ENCODE data around the gene CYTH1. TPM values are rescaled to one million over a fixed set of nuclear protein-coding genes. Genes with fewer than 3 reads are reported as not detected.
A peak's percentile ranks its signal among the peaks of the same experiment; 100 is the strongest.
"Not testable (repeated sequence)": the region's sequence is repeated elsewhere in the genome, so short reads cannot be mapped to it uniquely, and the experiment has no call there.

Gene CYTH1
- total RNA-seq, 4 donors from 2014 or later, result 42.1 to 86.7 (median 67.5) TPM

DNA sequence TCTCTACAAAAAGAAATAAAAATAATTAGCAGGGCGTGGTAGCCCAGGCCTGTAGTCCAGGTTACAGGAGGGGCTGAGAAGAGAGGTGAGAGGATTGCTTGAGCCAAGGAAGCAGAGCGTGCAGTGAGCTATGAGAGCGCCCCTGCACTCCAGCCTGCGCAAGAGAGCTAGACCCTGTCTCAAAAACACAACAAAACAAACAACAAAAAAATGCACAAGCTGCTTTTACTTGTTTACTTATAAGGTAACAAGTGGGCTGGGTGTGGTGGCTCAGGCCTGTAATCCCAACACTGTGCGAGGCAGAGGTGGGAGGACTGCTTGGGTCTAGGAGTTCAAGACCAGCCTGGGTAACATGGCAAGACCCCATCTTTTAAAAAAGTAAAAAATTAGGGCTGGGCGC lies 1.7 kb downstream of the CYTH1 start:
- Histone ChIP-seq H3K27me3 (no peaks in the 10 kb centered on the region), H3K9me3 (no peaks in the 10 kb centered on the region), H3K4me1 (peaks cover 25 to 86% (median 37%) of the 10 kb centered on the region in 3 donors), H3K36me3 (no peaks in the 10 kb centered on the region), H3K27ac (peak overlapping the region; percentile 89 to 99 (median 96)), H3K4me3 (peak overlapping the region; percentile 75 to 100 (median 100))
- no peak for TF ChIP-seq POLR2A (IDR thresholded peaks at IDR 0.05)
- TF ChIP-seq, protein P1, sequence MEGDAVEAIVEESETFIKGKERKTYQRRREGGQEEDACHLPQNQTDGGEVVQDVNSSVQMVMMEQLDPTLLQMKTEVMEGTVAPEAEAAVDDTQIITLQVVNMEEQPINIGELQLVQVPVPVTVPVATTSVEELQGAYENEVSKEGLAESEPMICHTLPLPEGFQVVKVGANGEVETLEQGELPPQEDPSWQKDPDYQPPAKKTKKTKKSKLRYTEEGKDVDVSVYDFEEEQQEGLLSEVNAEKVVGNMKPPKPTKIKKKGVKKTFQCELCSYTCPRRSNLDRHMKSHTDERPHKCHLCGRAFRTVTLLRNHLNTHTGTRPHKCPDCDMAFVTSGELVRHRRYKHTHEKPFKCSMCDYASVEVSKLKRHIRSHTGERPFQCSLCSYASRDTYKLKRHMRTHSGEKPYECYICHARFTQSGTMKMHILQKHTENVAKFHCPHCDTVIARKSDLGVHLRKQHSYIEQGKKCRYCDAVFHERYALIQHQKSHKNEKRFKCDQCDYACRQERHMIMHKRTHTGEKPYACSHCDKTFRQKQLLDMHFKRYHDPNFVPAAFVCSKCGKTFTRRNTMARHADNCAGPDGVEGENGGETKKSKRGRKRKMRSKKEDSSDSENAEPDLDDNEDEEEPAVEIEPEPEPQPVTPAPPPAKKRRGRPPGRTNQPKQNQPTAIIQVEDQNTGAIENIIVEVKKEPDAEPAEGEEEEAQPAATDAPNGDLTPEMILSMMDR (IDR thresholded peaks at IDR 0.05), result no peak
- DNase-seq, result no peak
- 40 to 53% methylated on average over 6 of the region's 6 CpGs for WGBS, 2 donors
- intact Hi-C loops (cut with DNase I), result no loop called here

DNA sequence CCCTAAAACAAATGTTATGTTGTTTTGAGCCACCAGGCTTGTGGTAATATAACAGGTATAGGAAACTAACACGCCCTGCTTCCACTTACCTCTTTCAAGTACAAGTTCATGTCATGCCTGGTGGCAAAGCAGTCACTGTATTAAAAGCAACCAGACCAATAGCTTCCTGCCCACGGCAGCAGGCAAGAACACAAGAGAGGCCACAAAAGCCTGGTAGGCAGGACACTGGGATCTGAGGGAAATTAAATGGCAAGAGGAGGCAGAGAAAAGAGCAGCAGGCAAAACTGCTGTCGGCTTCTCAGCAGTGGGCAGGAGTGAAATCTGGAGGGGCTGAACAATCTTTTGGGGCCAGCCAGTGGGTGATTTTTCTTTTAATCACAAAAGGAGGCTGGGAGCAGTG lies 2.2 kb downstream of the CYTH1 start:
- Histone ChIP-seq H3K4me1 (peaks cover 29 to 86% (median 38%) of the 10 kb centered on the region in 3 donors), H3K36me3 (no peaks in the 10 kb centered on the region), H3K27me3 (no peaks in the 10 kb centered on the region), H3K27ac (peak overlapping the region; percentile 89 to 99 (median 96)), H3K9me3 (no peaks in the 10 kb centered on the region), H3K4me3 (peak overlapping the region; percentile 75 to 100 (median 100))
- no peak for DNase-seq
- intact Hi-C loops (cut with DNase I), result no loop called here
- TF ChIP-seq, protein P1 (IDR thresholded peaks at IDR 0.05), result peak in 3 of 6 experiments; percentile 24 to 44 (median 41)
- TF ChIP-seq POLR2A (IDR thresholded peaks at IDR 0.05), result peak in 2 of 4 donors; percentile 33 to 61
- WGBS, 2 donors, result 14 to 25% methylated on average over 3 of the region's 3 CpGs

DNA sequence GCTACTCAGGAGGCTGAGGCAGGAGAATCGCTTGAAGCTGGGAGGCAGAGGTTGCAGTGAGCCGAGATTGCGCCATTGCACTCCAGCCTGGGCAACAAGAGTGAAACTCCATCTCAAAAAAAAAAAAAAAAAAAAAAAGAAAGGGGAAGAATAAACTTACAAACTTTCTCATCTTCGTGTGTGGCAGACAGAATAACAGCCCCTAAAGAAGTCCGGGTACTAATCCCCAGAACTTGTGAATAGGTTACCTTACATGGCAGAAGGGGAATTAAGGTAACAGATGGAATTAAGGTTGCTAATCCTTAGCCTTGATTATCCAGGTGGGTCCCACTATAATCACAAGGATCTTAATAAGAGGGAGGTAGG lies 2.8 kb downstream of the CYTH1 start:
- Histone ChIP-seq H3K4me1 (peaks cover 29 to 86% (median 43%) of the 10 kb centered on the region in 3 donors), H3K27ac (peak overlapping the region; percentile 89 to 99 (median 96))
- intact Hi-C loops (cut with DNase I), result not testable (repeated sequence)

DNA sequence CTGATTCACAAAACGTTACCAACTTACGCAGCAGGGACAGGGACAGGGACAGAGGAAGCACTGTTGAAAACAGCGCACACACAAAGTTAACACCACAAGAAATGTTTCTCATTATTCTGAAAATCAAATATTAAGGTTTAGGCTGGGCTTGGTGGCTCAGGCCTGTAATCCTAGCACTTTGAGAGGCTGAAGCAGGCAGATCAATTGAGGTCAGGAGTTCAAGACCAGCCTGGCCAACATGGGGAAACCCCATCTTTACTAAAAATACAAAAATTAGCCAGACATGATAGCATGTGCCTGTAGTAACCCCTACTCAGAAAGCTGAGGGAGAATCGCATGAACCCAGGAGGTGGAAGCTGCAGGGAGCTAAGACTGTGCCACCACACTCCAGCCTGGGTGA lies 4.2 kb downstream of the CYTH1 start:
- H3K4me3 ChIP-seq, result no peak overlapping the region
- no peaks in the 10 kb centered on the region for H3K36me3 ChIP-seq
- WGBS, 2 donors, result 62 to 82% methylated on average over 4 of the region's 4 CpGs
- intact Hi-C loops (cut with DNase I), result no loop called here
- H3K27me3 ChIP-seq, result no peaks in the 10 kb centered on the region
- TF ChIP-seq, protein P1 (IDR thresholded peaks at IDR 0.05), result no peak
- TF ChIP-seq POLR2A (IDR thresholded peaks at IDR 0.05), result no peak
- H3K27ac ChIP-seq, result peak overlapping the region in 2 of 4 donors; percentile 50 to 99
- peaks cover 32 to 86% (median 44%) of the 10 kb centered on the region in 3 donors for H3K4me1 ChIP-seq
- DNase-seq, result no peak
- no peaks in the 10 kb centered on the region for H3K9me3 ChIP-seq

More for the DNA sequence above, 2.8 kb downstream of the CYTH1 start:
- not testable (repeated sequence) for H3K27me3 ChIP-seq, DNase-seq, H3K9me3 ChIP-seq, H3K36me3 ChIP-seq
- 42 to 51% methylated on average over 5 of the region's 5 CpGs for WGBS, 2 donors
- peak overlapping the region in 3 of 4 donors; percentile 75 to 100 (median 99) for H3K4me3 ChIP-seq

DNA sequence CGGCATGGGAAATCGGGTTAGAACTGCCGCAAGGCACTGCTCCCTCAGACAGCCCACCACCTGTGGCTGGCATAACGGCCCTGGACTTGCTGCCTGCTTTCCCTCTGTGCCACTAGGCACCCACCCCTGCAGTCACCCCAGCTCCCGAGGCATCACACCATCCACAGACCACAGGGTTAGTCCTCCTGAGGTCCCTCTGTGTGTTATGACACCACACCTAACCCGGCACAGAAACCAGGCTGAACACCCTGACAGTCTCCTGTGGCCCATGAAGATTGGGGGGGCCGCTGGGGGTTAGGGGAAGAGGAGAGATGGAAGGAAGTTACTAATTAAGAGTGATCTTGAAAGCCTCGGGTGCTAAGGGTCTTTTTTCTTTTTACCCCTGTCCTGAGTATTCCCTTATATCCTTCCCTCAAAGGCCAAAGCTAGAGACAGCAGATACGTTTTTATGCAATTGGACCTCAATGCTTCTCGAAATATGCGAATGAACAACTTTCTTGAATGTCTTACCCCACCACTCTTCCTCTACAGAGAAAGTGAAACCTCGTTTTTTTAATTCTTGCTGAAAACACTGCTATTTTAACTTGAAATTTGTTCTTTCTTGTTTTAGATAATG lies 7.0 kb downstream of the CYTH1 start:
- H3K9me3 ChIP-seq, result no peaks in the 10 kb centered on the region
- H3K4me3 ChIP-seq, result peak overlapping the region in 3 of 4 donors; percentile 28 to 51 (median 29)
- no peaks in the 10 kb centered on the region for H3K36me3 ChIP-seq
- H3K27ac ChIP-seq, result peak overlapping the region; percentile 69 to 90 (median 88)
- no peak for DNase-seq
- no peaks in the 10 kb centered on the region for H3K27me3 ChIP-seq
- peaks cover 25 to 95% (median 42%) of the 10 kb centered on the region in 3 donors for H3K4me1 ChIP-seq
- WGBS, 2 donors, result 15 to 42% methylated on average over 7 to 11 of the region's 12 CpGs
- no peak for TF ChIP-seq POLR2A (IDR thresholded peaks at IDR 0.05)
- TF ChIP-seq, protein P1 (IDR thresholded peaks at IDR 0.05), result no peak
- intact Hi-C loops (cut with DNase I), result no loop called here
